ENCODE results near the gene CLDN14. TPM values are rescaled to one million over a fixed set of nuclear protein-coding genes. Genes with fewer than 3 reads are reported as not detected.

Gene CLDN14
- total RNA-seq, 1 donor from 2014 or later: not detected

DNA sequence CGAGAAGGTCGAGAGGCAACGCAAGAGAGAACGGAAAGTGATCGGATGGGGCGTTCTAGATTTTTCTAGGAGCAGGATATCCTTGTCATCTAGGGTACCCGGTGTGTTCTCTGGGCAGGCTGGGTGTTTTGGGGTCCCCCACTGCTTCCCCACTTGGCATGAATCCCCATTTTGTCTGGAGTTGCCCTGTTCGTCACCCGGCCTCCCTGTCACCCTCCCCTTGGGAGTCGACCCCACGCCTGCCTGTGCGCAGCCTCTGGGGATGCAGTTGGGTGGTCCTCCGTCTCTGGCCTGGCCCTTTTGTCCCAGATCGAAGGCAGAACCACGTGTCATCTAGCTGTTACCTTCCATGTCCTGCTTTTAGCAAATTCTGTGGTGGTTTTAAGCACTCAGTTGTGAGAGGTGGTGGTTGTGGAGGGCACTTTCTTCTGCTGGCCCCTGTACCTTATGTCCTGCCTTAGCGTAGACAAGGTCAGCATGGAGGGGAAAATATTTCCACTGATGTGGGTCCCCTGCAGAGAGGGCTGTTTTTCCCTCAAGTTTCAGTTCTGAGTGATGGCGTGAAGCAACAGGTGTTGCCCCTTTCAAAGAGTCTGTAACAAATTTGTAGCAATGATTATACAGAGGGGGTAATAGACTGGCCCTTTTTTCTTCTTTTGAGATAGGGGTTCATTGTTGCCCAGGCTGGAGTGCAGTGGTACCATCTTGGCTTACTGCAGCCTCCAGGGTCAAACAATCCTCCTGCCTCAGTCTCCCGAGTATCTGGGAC, 59.2 kb downstream of the CLDN14 start:
- TF ChIP-seq CTCF (IDR thresholded peaks at IDR 0.05; ENCODE audit: partially characterized antibody, unreplicated experiment): no peak
- no peak overlapping the region for H3K27ac Mint-ChIP-seq (ENCODE audit: unreplicated experiment)
- DNase-seq: no peak
- peaks cover 1% of the 10 kb centered on the region for H3K9me3 Mint-ChIP-seq (ENCODE audit: unreplicated experiment)
- H3K27me3 Mint-ChIP-seq (ENCODE audit: unreplicated experiment): peaks cover 6% of the 10 kb centered on the region
- H3K4me3 Mint-ChIP-seq (ENCODE audit: unreplicated experiment): no peak overlapping the region
- no peaks in the 10 kb centered on the region for H3K36me3 Mint-ChIP-seq (ENCODE audit: unreplicated experiment)
- H3K4me1 Mint-ChIP-seq (ENCODE audit: low read depth, unreplicated experiment): peaks cover 8% of the 10 kb centered on the region

GRCh38 chr21:36419996-36420395, 59.9 kb downstream of the CLDN14 start:
- Mint-ChIP-seq H3K36me3 (ENCODE audit: unreplicated experiment) (no peaks in the 10 kb centered on the region), H3K27me3 (ENCODE audit: unreplicated experiment) (peaks cover 6% of the 10 kb centered on the region), H3K4me3 (ENCODE audit: unreplicated experiment) (no peak overlapping the region), H3K27ac (ENCODE audit: unreplicated experiment) (no peak overlapping the region), H3K9me3 (ENCODE audit: unreplicated experiment) (peaks cover 1% of the 10 kb centered on the region), H3K4me1 (ENCODE audit: low read depth, unreplicated experiment) (peaks cover 6% of the 10 kb centered on the region)
- TF ChIP-seq CTCF (IDR thresholded peaks at IDR 0.05; ENCODE audit: partially characterized antibody, unreplicated experiment): peak; percentile 87
- DNase-seq: peak; percentile 85

DNA sequence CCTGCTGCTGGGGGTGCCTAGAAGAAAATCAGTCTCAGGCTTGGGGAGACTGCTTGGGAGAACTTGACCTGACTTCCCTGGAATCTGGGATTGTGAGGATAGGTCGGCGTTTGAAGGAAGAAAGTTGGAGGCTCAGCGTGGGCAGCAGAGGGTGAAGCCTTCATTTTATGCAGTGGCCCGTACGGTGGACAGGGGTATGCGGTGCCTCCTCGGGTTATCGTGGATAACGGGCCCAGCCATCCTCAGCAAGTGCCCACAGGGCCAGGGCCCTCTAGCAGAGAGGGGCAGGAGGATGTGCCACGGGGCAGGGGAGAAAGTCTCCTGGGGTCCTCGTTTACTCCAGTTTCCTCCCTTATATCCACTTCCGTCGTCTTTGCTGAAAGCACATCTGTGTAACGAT, 60.7 kb downstream of the CLDN14 start:
- H3K9me3 Mint-ChIP-seq (ENCODE audit: unreplicated experiment): peaks cover 1% of the 10 kb centered on the region

DNA sequence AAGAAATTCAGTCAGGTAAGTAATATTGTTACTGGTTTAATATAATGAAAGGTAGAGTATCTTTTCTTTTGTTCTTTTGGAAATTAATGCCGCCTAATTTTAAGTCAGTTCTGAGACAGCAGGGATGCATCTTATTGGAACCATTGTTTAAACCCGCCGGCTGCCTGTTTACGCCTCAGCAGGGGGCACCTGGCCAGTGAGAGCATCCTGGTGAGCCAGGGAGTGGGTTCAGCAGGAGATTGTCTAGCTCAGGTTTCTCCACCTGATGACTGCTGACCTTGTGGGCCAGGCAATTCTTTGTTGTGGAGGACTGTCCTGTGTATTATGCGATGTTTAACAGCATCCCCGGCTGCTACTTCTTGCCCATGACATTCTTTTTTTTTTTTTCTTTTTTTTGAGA, 64.5 kb downstream of the CLDN14 start:
- H3K36me3 Mint-ChIP-seq (ENCODE audit: unreplicated experiment): no peaks in the 10 kb centered on the region

More for the DNA sequence above, 60.7 kb downstream of the CLDN14 start:
- Mint-ChIP-seq H3K27me3 (ENCODE audit: unreplicated experiment) (peaks cover 6% of the 10 kb centered on the region), H3K4me3 (ENCODE audit: unreplicated experiment) (no peak overlapping the region), H3K4me1 (ENCODE audit: low read depth, unreplicated experiment) (peaks cover 4% of the 10 kb centered on the region), H3K27ac (ENCODE audit: unreplicated experiment) (no peak overlapping the region), H3K36me3 (ENCODE audit: unreplicated experiment) (no peaks in the 10 kb centered on the region)
- DNase-seq: no peak
- no peak for TF ChIP-seq CTCF (IDR thresholded peaks at IDR 0.05; ENCODE audit: partially characterized antibody, unreplicated experiment)

More for the DNA sequence above, 64.5 kb downstream of the CLDN14 start:
- no peak overlapping the region for H3K27ac Mint-ChIP-seq (ENCODE audit: unreplicated experiment)
- H3K4me3 Mint-ChIP-seq (ENCODE audit: unreplicated experiment): no peak overlapping the region
- peaks cover 1% of the 10 kb centered on the region for H3K9me3 Mint-ChIP-seq (ENCODE audit: unreplicated experiment)
- DNase-seq: no peak
- no peak for TF ChIP-seq CTCF (IDR thresholded peaks at IDR 0.05; ENCODE audit: partially characterized antibody, unreplicated experiment)
- peaks cover 8% of the 10 kb centered on the region for H3K4me1 Mint-ChIP-seq (ENCODE audit: low read depth, unreplicated experiment)
- peaks cover 3% of the 10 kb centered on the region for H3K27me3 Mint-ChIP-seq (ENCODE audit: unreplicated experiment)
